ENCODE results near the gene POM121.
"Not testable (repeated sequence)": the region's sequence is repeated elsewhere in the genome, so short reads cannot be mapped to it uniquely, and the experiment has no call there.

The POM121 gene

DNA sequence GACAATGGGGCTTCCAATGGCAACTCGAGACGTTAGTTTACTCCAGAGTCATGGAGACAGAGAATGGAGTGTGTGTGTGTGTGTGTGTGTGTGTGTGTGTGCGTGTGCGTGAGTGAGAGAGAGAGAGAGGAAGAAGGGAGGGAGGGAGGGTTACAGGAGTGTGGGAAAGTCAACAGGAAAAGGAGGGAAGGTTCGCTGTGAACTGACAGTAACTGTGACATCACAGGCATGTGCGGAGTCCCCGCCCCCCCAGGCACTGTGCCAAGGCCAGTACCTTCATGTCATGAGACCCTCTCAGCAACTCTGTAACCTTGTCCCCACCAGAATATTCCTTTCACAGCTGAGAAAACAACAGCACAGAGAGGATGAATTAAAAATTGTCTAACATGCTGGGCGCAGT, 72.6 kb downstream of the POM121 start:
- not testable (repeated sequence) for DNase-seq (ENCODE audit: low read depth)

DNA sequence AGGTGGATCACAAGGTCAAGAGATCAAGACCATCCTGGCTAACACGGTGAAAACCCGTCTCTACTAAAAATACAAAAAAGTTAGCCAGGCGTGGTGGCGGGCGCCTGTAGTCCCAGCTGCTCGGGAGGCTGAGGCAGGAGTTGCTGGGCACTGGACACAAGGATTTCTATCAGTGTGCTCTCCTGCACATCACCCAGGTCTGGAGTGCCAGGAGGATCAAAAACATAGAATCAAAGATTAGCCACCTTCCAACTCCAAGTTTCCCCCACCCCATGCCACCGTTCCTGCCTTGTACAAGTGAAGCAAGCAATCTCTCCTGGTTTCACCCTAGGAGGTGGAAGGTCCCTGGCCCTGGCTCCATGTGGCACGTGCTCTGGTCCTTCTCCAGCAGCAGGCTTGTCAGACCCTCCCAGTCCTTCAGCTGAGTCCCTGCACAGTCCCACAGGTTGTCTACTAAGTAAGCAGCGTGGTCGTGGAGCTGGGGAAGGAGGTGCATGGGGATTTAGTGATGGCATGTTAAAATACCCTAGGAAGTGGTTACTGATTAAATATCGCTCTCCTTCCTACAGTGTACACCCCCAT, 73.1 kb downstream of the POM121 start:
- DNase-seq (ENCODE audit: low read depth) = not testable (repeated sequence)
